Osteocyte (in vitro differentiated cells): ENCODE data around the gene CTNNA2. TPM values are rescaled to one million over a fixed set of nuclear protein-coding genes. Genes with fewer than 3 reads are reported as not detected.

Source experiments
- DNase-seq: peaks from one replicate; pipeline ENCODE4 v3.0.0; 2021; ENCODE audit warnings: mixed read lengths; ENCODE audit not compliant: unreplicated experiment; ENCODE audit errors: extremely low spot score
- H3K27ac Mint-ChIP-seq: one replicate; pipeline ENCODE4 v1.8.0; 2021; ENCODE audit warnings: mild to moderate bottlenecking, mixed read lengths; ENCODE audit not compliant: unreplicated experiment
- H3K27me3 Mint-ChIP-seq: one replicate; pipeline ENCODE4 v1.8.0; 2021; ENCODE audit warnings: mixed read lengths; ENCODE audit not compliant: unreplicated experiment
- H3K36me3 Mint-ChIP-seq: one replicate; pipeline ENCODE4 v1.8.0; 2021; ENCODE audit warnings: mixed read lengths; ENCODE audit not compliant: unreplicated experiment
- H3K4me1 Mint-ChIP-seq: one replicate; pipeline ENCODE4 v1.8.0; 2021; ENCODE audit warnings: mixed read lengths; ENCODE audit not compliant: unreplicated experiment
- H3K4me3 Mint-ChIP-seq: one replicate; pipeline ENCODE4 v1.8.0; 2021; ENCODE audit warnings: mild to moderate bottlenecking, moderate library complexity, mixed read lengths; ENCODE audit not compliant: unreplicated experiment
- H3K9me3 Mint-ChIP-seq: one replicate; pipeline ENCODE4 v1.8.0; 2021; ENCODE audit warnings: mixed read lengths; ENCODE audit not compliant: unreplicated experiment
- CTCF ChIP-seq: fragments of 200-600 bp; sonication (generic); IDR thresholded peaks from 2 replicates; pipeline ENCODE4 v1.5.0; 2021; ENCODE audit warnings: antibody characterized with exemption, mild to moderate bottlenecking, moderate library complexity
- total RNA-seq: library from RNA; stranded (reverse); gene quantifications from 2 replicates; pipeline ENCODE4 v1.2.1, GENCODE V29; 2021

CTNNA2 gene
- total RNA-seq, 1 donor from 2014 or later: not detected

GRCh38 chr2:80407377-80407776 is 894.5 kb downstream of the CTNNA2 start:
- H3K27me3 Mint-ChIP-seq: no peaks in the 10 kb centered on the region
- H3K4me3 Mint-ChIP-seq: no peak overlapping the region
- H3K36me3 Mint-ChIP-seq: no peaks in the 10 kb centered on the region
- H3K4me1 Mint-ChIP-seq: no peaks in the 10 kb centered on the region
- peaks cover 49% of the 10 kb centered on the region for H3K9me3 Mint-ChIP-seq
- no peak overlapping the region for H3K27ac Mint-ChIP-seq
- DNase-seq: no peak
- TF ChIP-seq CTCF: no peak

DNA sequence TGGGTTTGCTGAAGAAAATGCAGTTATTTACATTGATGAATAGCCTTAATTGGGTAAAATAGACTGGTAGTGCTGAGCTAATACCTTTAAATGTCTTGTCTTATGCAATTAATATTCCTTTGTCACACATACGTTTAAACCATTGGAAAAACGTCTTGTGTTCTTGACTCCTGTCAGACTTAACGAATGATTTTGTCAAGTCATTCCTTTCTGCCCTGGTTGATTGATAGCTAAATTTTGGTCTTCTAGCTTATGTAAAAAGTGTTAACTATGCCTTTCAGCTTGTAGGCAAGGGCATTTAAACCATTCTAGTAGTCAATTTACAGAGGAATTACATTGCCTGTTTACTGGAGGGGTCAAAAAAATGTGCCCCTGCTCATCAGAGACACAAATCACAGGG is 897.5 kb downstream of the CTNNA2 start:
- H3K4me3 Mint-ChIP-seq: no peak overlapping the region
- H3K4me1 Mint-ChIP-seq: no peaks in the 10 kb centered on the region
- H3K36me3 Mint-ChIP-seq: no peaks in the 10 kb centered on the region
- TF ChIP-seq CTCF: no peak
- no peak overlapping the region for H3K27ac Mint-ChIP-seq
- H3K27me3 Mint-ChIP-seq: no peaks in the 10 kb centered on the region
- no peak for DNase-seq
- peaks cover 56% of the 10 kb centered on the region for H3K9me3 Mint-ChIP-seq

GRCh38 chr2:80413136-80413535 is 900.3 kb downstream of the CTNNA2 start:
- Mint-ChIP-seq H3K4me3 (no peak overlapping the region), H3K9me3 (peaks cover 53% of the 10 kb centered on the region), H3K36me3 (no peaks in the 10 kb centered on the region), H3K27me3 (no peaks in the 10 kb centered on the region), H3K4me1 (no peaks in the 10 kb centered on the region), H3K27ac (no peak overlapping the region)
- TF ChIP-seq CTCF: no peak
- DNase-seq: no peak

DNA sequence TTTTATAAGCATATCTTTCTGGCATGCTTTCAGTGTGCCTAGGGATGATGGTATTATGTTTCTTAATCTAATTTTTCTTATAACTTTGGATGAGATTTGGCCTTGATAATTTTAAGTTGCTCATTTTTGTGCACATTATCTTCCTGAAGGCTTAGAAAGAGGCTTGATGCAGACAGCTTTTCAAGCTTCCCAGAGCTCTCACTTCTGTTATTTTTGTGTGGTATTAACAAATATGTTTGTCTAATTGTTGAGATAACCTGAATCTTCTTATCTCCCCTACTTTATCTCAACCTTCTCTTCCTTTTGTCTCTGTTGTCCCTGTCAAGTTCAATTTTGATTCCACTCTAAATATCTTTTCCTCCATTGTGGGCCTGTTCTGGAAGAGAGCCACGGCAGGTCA is 904.9 kb downstream of the CTNNA2 start:
- Mint-ChIP-seq H3K4me3 (no peak overlapping the region), H3K27me3 (no peaks in the 10 kb centered on the region), H3K27ac (no peak overlapping the region), H3K9me3 (peaks cover 32% of the 10 kb centered on the region), H3K36me3 (no peaks in the 10 kb centered on the region), H3K4me1 (no peaks in the 10 kb centered on the region)
- TF ChIP-seq CTCF: no peak
- no peak for DNase-seq

DNA sequence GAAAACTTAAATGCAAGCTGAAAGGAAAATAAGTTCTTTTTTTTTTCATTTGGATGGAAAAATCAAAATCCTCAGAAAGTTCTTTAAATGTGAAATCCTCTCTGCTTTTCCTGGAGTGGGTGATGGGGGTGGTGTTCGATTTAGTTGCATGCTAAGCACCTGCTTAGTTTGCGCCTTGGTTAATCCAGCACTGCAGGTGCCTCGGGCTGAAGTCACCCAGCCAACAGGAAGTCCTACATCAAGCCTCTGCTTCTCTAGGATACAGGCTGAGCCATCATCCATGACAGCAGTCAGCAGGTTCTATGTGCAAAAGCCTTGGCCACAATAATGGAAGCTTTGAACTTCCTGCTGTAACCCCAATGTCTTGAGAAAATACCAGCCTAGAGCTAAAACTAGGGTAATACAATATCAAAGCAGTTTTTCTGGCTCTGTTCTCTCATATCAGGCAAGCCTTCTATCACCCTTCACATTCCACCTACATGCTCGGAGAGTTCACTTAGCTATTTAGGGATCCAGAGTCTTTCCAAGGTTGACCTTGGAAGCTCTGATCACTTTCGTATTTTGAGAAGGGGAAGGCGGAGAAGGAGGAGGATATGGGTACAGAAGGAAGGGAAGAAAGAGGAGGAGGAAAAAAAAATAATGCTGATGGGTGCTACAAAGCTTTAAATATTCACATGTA is 907.8 kb downstream of the CTNNA2 start:
- Mint-ChIP-seq H3K27me3 (no peaks in the 10 kb centered on the region), H3K9me3 (peaks cover 13% of the 10 kb centered on the region), H3K27ac (no peak overlapping the region), H3K4me1 (no peaks in the 10 kb centered on the region), H3K36me3 (no peaks in the 10 kb centered on the region), H3K4me3 (no peak overlapping the region)
- no peak for TF ChIP-seq CTCF
- no peak for DNase-seq
